Nephron (organoid): Measurements from ENCODE around the gene CRACDL.
"Not testable (repeated sequence)": the region's sequence is repeated elsewhere in the genome, so short reads cannot be mapped to it uniquely, and the experiment has no call there.

Experiments
- H3K27ac Mint-ChIP-seq, 3 experiments: 2 replicates each; pipeline ENCODE4 v1.8.0; 2020; ENCODE audit warnings: mixed read lengths in 3 of 3, mild to moderate bottlenecking in 2 of 3, moderate library complexity in 1 of 3
- H3K27me3 Mint-ChIP-seq: 2 replicates; pipeline ENCODE4 v1.8.0; 2021; ENCODE audit warnings: low read depth, mild to moderate bottlenecking, moderate library complexity, mixed read lengths
- H3K36me3 Mint-ChIP-seq: 2 replicates; pipeline ENCODE4 v1.8.0; 2020; ENCODE audit warnings: low read depth, mixed read lengths
- H3K4me1 Mint-ChIP-seq: 2 replicates; pipeline ENCODE4 v1.8.0; 2020; ENCODE audit warnings: mixed read lengths
- H3K4me3 Mint-ChIP-seq, 3 experiments: 2 replicates each; pipeline ENCODE4 v1.8.0; 2020; ENCODE audit warnings: mild to moderate bottlenecking in 3 of 3, mixed read lengths in 3 of 3, moderate library complexity in 2 of 3
- H3K9me3 Mint-ChIP-seq: 2 replicates; pipeline ENCODE4 v1.8.0; 2020; ENCODE audit warnings: mixed read lengths
- TF ChIP-seq, protein P1 (sequence below), 3 experiments: fragments of 200-600 bp; sonication (generic); IDR thresholded peaks; one replicate each; pipeline ENCODE4 v1.5.0; 2021; ENCODE audit warnings: antibody characterized with exemption in 3 of 3; ENCODE audit not compliant: unreplicated experiment in 3 of 3

The CRACDL gene

DNA sequence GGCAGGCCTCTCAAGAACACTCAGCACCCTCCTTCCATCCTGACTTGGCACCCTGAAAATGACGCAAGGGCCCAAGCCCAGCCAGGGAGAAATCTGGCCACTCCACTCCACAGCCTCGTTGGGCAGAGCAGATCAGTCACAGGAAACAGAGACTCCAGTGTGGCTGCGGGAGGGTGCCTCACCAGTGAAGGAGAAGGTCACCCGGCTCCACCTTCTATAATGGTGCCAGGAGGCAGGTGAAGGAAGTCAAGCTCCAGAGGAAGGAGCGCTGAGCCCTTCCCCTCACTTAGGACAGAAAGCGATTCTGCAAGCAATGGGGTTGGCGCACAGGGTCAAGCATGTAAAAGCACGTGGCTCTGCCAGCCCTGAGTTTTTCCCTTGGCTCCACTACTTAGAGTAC lies 35.3 kb downstream of the CRACDL start:
- H3K9me3 Mint-ChIP-seq, result no peaks in the 10 kb centered on the region
- H3K27ac Mint-ChIP-seq, result no peak overlapping the region
- H3K4me3 Mint-ChIP-seq, result no peak overlapping the region
- peaks cover 33% of the 10 kb centered on the region for H3K4me1 Mint-ChIP-seq
- no peaks in the 10 kb centered on the region for H3K36me3 Mint-ChIP-seq
- TF ChIP-seq, protein P1, sequence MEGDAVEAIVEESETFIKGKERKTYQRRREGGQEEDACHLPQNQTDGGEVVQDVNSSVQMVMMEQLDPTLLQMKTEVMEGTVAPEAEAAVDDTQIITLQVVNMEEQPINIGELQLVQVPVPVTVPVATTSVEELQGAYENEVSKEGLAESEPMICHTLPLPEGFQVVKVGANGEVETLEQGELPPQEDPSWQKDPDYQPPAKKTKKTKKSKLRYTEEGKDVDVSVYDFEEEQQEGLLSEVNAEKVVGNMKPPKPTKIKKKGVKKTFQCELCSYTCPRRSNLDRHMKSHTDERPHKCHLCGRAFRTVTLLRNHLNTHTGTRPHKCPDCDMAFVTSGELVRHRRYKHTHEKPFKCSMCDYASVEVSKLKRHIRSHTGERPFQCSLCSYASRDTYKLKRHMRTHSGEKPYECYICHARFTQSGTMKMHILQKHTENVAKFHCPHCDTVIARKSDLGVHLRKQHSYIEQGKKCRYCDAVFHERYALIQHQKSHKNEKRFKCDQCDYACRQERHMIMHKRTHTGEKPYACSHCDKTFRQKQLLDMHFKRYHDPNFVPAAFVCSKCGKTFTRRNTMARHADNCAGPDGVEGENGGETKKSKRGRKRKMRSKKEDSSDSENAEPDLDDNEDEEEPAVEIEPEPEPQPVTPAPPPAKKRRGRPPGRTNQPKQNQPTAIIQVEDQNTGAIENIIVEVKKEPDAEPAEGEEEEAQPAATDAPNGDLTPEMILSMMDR (IDR thresholded peaks at IDR 0.05; ENCODE audit: unreplicated experiment in 3 of 3), result no peak
- peaks cover 8% of the 10 kb centered on the region for H3K27me3 Mint-ChIP-seq

DNA sequence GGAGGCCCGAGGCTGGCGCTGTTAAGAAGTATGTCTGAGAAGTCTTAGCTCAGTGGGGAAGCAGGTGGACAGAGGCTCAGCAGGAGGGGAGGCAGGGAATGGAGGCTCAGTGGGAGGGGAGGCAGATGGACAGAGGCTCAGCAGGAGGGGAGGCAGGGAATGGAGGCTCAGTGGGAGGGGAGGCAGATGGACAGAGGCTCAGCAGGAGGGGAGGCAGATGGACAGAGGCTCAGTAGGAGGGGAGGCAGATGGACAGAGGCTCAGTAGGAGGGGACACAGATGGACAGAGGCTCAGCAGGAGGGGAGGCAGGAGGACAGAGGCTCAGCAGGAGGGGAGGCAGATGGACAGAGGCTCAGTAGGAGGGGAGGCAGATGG lies 36.3 kb downstream of the CRACDL start:
- H3K9me3 Mint-ChIP-seq, H3K27me3 Mint-ChIP-seq, H3K36me3 Mint-ChIP-seq, H3K27ac Mint-ChIP-seq, H3K4me3 Mint-ChIP-seq: not testable (repeated sequence)
- peaks cover 41% of the 10 kb centered on the region for H3K4me1 Mint-ChIP-seq

DNA sequence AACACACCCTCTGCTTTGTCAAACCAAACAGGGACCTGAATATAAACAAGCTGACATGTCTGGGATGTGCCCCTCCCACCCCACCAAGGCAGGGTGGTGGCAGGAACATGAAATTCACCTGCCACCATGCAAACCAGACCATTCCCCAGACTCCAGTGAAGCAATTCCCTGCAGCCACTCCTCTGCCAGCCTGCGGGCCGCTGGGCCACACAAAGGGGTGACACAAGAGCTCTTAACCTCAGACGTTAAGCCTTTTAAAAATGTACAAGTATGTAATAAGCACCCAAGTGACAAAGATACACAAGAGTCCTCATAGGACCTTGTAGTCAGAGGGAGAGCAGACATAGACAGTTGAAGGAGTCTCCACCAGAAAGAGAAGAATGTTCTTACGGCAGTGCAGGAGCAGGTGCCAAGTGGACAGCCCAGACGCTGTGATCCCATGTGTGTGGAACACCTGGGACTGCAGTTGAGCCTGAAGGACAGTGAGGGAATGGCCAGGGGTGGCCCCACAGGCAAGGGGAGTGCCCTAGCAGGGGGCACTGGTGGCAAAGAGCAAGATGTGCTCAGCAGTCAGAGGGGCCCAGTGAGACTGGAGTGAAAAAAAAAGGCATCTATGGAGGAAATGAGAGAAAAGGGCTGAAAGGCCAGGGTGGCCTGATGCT lies 36.9 kb downstream of the CRACDL start:
- Mint-ChIP-seq H3K4me1 (peaks cover 41% of the 10 kb centered on the region), H3K4me3 (no peak overlapping the region), H3K9me3 (no peaks in the 10 kb centered on the region), H3K27ac (no peak overlapping the region), H3K27me3 (peaks cover 3% of the 10 kb centered on the region), H3K36me3 (no peaks in the 10 kb centered on the region)
- TF ChIP-seq, protein P1 (IDR thresholded peaks at IDR 0.05; ENCODE audit: unreplicated experiment in 3 of 3), result no peak

GRCh38 chr2:98898423-98898841 lies 37.6 kb downstream of the CRACDL start:
- Mint-ChIP-seq H3K36me3 (no peaks in the 10 kb centered on the region), H3K9me3 (peaks cover 3% of the 10 kb centered on the region), H3K4me3 (no peak overlapping the region), H3K27ac (no peak overlapping the region), H3K27me3 (peaks cover 3% of the 10 kb centered on the region), H3K4me1 (peaks cover 41% of the 10 kb centered on the region)
- TF ChIP-seq, protein P1 (IDR thresholded peaks at IDR 0.05; ENCODE audit: unreplicated experiment in 3 of 3), result no peak

DNA sequence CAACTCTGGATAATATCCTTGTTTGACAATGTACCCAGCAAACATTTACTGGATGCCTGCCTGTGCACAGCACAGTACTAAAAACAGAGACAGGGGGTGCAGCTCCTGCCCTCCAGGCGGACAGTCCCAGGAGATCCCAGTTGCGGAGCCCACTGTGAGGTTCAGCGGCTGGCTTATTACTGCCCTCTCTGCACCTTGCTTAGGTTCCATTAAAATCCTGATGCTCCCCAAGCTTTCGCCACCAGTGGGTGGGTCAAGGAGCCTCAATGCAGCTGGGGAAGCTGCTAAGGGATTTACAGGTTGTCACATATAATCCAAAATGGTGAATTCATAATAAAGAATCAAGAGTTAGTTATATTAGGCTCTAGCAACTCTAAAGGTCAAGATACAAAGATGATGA lies 38.3 kb downstream of the CRACDL start:
- TF ChIP-seq, protein P1 (IDR thresholded peaks at IDR 0.05; ENCODE audit: unreplicated experiment in 3 of 3), result no peak
- no peak overlapping the region for H3K4me3 Mint-ChIP-seq
- no peak overlapping the region for H3K27ac Mint-ChIP-seq
- H3K4me1 Mint-ChIP-seq, result peaks cover 41% of the 10 kb centered on the region
- H3K9me3 Mint-ChIP-seq, result peaks cover 3% of the 10 kb centered on the region
- H3K27me3 Mint-ChIP-seq, result peaks cover 3% of the 10 kb centered on the region
- H3K36me3 Mint-ChIP-seq, result no peaks in the 10 kb centered on the region

GRCh38 chr2:98896944-98897343 lies 39.1 kb downstream of the CRACDL start:
- TF ChIP-seq, protein P1 (IDR thresholded peaks at IDR 0.05; ENCODE audit: unreplicated experiment in 3 of 3), result no peak
- Mint-ChIP-seq H3K27ac (peak overlapping the region in 2 of 3 experiments; percentile 72 to 78), H3K27me3 (peaks cover 3% of the 10 kb centered on the region), H3K36me3 (no peaks in the 10 kb centered on the region), H3K9me3 (peaks cover 3% of the 10 kb centered on the region), H3K4me3 (no peak overlapping the region), H3K4me1 (peaks cover 41% of the 10 kb centered on the region)
